ENCODE results near the gene ADCY10. TPM values are rescaled to one million over a fixed set of nuclear protein-coding genes. Genes with fewer than 3 reads are reported as not detected.
"Not testable (repeated sequence)": the region's sequence is repeated elsewhere in the genome, so short reads cannot be mapped to it uniquely, and the experiment has no call there.

ADCY10 gene
- polyA plus RNA-seq, 1 donor: 0.25 TPM

GRCh38 chr1:167808690-167809089 lies 105.2 kb downstream of the ADCY10 start:
- Histone ChIP-seq H3K36me3 (ENCODE audit: control insufficient read depth, insufficient read depth, low read length) (no peaks in the 10 kb centered on the region), H3K27me3 (ENCODE audit: control insufficient read depth, insufficient read depth, low read length) (no peaks in the 10 kb centered on the region), H3K4me1 (ENCODE audit: control insufficient read depth, insufficient read depth, low read length) (peaks cover 10% of the 10 kb centered on the region), H3K27ac (ENCODE audit: low read length) (no peak overlapping the region), H3K4me3 (ENCODE audit: low read length) (no peak overlapping the region), H3K9me3 (ENCODE audit: control insufficient read depth, low read depth, low read length) (peaks cover 13% of the 10 kb centered on the region)
- no peak for DNase-seq
- 100% methylated on average over 1 of the region's 3 CpGs for WGBS (ENCODE audit: insufficient coverage, low lambda C conversion rate)

- Histone ChIP-seq H3K4me3 (ENCODE audit: low read length) (no peak overlapping the region), H3K9me3 (ENCODE audit: control insufficient read depth, low read depth, low read length) (peaks cover 13% of the 10 kb centered on the region), H3K36me3 (ENCODE audit: control insufficient read depth, insufficient read depth, low read length) (no peaks in the 10 kb centered on the region), H3K4me1 (ENCODE audit: control insufficient read depth, insufficient read depth, low read length) (peaks cover 10% of the 10 kb centered on the region), H3K27me3 (ENCODE audit: control insufficient read depth, insufficient read depth, low read length) (no peaks in the 10 kb centered on the region), H3K27ac (ENCODE audit: low read length) (no peak overlapping the region)
- DNase-seq: no peak
- 90% methylated on average over 2 of the region's 3 CpGs for WGBS (ENCODE audit: insufficient coverage, low lambda C conversion rate)
Observed at GRCh38 chr1:167808104-167808503, 105.8 kb downstream of the ADCY10 start.

- H3K36me3 ChIP-seq (ENCODE audit: control insufficient read depth, insufficient read depth, low read length); H3K27ac ChIP-seq (ENCODE audit: low read length); H3K4me3 ChIP-seq (ENCODE audit: low read length); DNase-seq; H3K27me3 ChIP-seq (ENCODE audit: control insufficient read depth, insufficient read depth, low read length); H3K4me1 ChIP-seq (ENCODE audit: control insufficient read depth, insufficient read depth, low read length): not testable (repeated sequence)
- H3K9me3 ChIP-seq (ENCODE audit: control insufficient read depth, low read depth, low read length): peaks cover 13% of the 10 kb centered on the region
- no CpG with 5 or more reads among the region's 12 CpGs for WGBS (ENCODE audit: insufficient coverage, low lambda C conversion rate)
Observed at GRCh38 chr1:167806676-167807075, 107.3 kb downstream of the ADCY10 start.

DNA sequence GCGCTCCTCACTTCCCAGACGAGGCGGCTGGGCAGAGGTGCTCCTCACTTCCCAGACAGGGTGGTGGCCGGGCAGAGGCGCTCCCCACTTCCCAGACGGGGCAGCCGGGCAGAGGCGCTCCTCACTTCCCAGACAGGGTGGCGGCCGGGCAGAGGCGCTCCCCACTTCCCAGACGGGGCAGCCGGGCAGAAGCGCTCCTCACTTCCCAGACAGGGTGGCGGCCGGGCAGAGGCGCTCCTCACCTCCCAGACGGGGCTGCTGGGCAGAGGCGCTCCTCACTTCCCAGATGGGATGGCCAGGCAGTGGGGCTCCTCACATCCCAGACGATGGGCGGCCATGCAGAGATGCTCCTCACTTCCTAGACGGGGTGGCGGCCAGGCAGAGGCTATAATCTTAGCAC lies 107.7 kb downstream of the ADCY10 start:
- no CpG with 5 or more reads among the region's 23 CpGs for WGBS (ENCODE audit: insufficient coverage, low lambda C conversion rate)
- not testable (repeated sequence) for DNase-seq; H3K27me3 ChIP-seq (ENCODE audit: control insufficient read depth, insufficient read depth, low read length); H3K36me3 ChIP-seq (ENCODE audit: control insufficient read depth, insufficient read depth, low read length); H3K27ac ChIP-seq (ENCODE audit: low read length); H3K4me1 ChIP-seq (ENCODE audit: control insufficient read depth, insufficient read depth, low read length); H3K4me3 ChIP-seq (ENCODE audit: low read length)
- peaks cover 13% of the 10 kb centered on the region for H3K9me3 ChIP-seq (ENCODE audit: control insufficient read depth, low read depth, low read length)

- DNase-seq: no peak
- Histone ChIP-seq H3K27ac (ENCODE audit: low read length) (no peak overlapping the region), H3K4me1 (ENCODE audit: control insufficient read depth, insufficient read depth, low read length) (peaks cover 10% of the 10 kb centered on the region), H3K36me3 (ENCODE audit: control insufficient read depth, insufficient read depth, low read length) (no peaks in the 10 kb centered on the region), H3K9me3 (ENCODE audit: control insufficient read depth, low read depth, low read length) (peaks cover 13% of the 10 kb centered on the region), H3K27me3 (ENCODE audit: control insufficient read depth, insufficient read depth, low read length) (no peaks in the 10 kb centered on the region), H3K4me3 (ENCODE audit: low read length) (no peak overlapping the region)
- 93% methylated on average over 2 of the region's 4 CpGs for WGBS (ENCODE audit: insufficient coverage, low lambda C conversion rate)
Observed at GRCh38 chr1:167805041-167805556, 108.8 kb downstream of the ADCY10 start.

GRCh38 chr1:167803358-167804207 lies 110.4 kb downstream of the ADCY10 start:
- Histone ChIP-seq H3K9me3 (ENCODE audit: control insufficient read depth, low read depth, low read length) (peaks cover 13% of the 10 kb centered on the region), H3K4me1 (ENCODE audit: control insufficient read depth, insufficient read depth, low read length) (peaks cover 22% of the 10 kb centered on the region), H3K27me3 (ENCODE audit: control insufficient read depth, insufficient read depth, low read length) (no peaks in the 10 kb centered on the region), H3K4me3 (ENCODE audit: low read length) (no peak overlapping the region), H3K36me3 (ENCODE audit: control insufficient read depth, insufficient read depth, low read length) (no peaks in the 10 kb centered on the region), H3K27ac (ENCODE audit: low read length) (no peak overlapping the region)
- DNase-seq: peak; percentile 88 to 90
- no CpG with 5 or more reads among the region's 12 CpGs for WGBS (ENCODE audit: insufficient coverage, low lambda C conversion rate)

- H3K27ac ChIP-seq (ENCODE audit: low read length): no peak overlapping the region
- peaks cover 22% of the 10 kb centered on the region for H3K4me1 ChIP-seq (ENCODE audit: control insufficient read depth, insufficient read depth, low read length)
- no peak overlapping the region for H3K4me3 ChIP-seq (ENCODE audit: low read length)
- peaks cover 13% of the 10 kb centered on the region for H3K9me3 ChIP-seq (ENCODE audit: control insufficient read depth, low read depth, low read length)
- H3K27me3 ChIP-seq (ENCODE audit: control insufficient read depth, insufficient read depth, low read length): no peaks in the 10 kb centered on the region
- DNase-seq: no peak
- no peaks in the 10 kb centered on the region for H3K36me3 ChIP-seq (ENCODE audit: control insufficient read depth, insufficient read depth, low read length)
- no CpG with 5 or more reads among the region's 4 CpGs for WGBS (ENCODE audit: insufficient coverage, low lambda C conversion rate)
Observed at GRCh38 chr1:167802235-167802634, 111.7 kb downstream of the ADCY10 start.

GRCh38 chr1:167800251-167800650 lies 113.7 kb downstream of the ADCY10 start:
- no peak overlapping the region for H3K27ac ChIP-seq (ENCODE audit: low read length)
- no peaks in the 10 kb centered on the region for H3K9me3 ChIP-seq (ENCODE audit: control insufficient read depth, low read depth, low read length)
- no peak overlapping the region for H3K4me3 ChIP-seq (ENCODE audit: low read length)
- no peaks in the 10 kb centered on the region for H3K27me3 ChIP-seq (ENCODE audit: control insufficient read depth, insufficient read depth, low read length)
- peaks cover 22% of the 10 kb centered on the region for H3K4me1 ChIP-seq (ENCODE audit: control insufficient read depth, insufficient read depth, low read length)
- DNase-seq: no peak
- H3K36me3 ChIP-seq (ENCODE audit: control insufficient read depth, insufficient read depth, low read length): peaks cover 3% of the 10 kb centered on the region
- WGBS (ENCODE audit: insufficient coverage, low lambda C conversion rate): no CpG with 5 or more reads among the region's 3 CpGs

DNA sequence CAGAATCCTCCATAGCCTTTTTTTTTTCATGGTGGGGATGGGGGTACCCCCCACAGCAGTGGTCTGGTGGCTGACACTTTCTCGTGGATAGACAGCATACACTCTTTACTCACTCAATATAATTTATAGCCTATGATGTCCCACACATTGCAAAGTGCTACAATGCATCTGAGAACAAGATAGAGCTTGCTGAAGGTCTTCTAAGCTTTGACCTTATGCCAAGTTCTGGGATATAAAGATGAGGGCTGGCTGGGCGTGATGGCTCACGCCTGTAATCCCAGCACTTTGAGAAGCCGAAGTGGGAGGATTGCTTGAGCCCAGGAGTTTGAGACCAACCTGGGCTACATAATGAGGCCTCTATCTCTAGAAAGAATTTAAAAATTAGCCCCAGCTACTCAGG lies 114.2 kb downstream of the ADCY10 start:
- DNase-seq: no peak
- H3K36me3 ChIP-seq (ENCODE audit: control insufficient read depth, insufficient read depth, low read length): peaks cover 3% of the 10 kb centered on the region
- WGBS (ENCODE audit: insufficient coverage, low lambda C conversion rate): no CpG with 5 or more reads among the region's 4 CpGs
- H3K4me1 ChIP-seq (ENCODE audit: control insufficient read depth, insufficient read depth, low read length): peaks cover 22% of the 10 kb centered on the region
- H3K27ac ChIP-seq (ENCODE audit: low read length): no peak overlapping the region
- no peaks in the 10 kb centered on the region for H3K27me3 ChIP-seq (ENCODE audit: control insufficient read depth, insufficient read depth, low read length)
- no peaks in the 10 kb centered on the region for H3K9me3 ChIP-seq (ENCODE audit: control insufficient read depth, low read depth, low read length)
- no peak overlapping the region for H3K4me3 ChIP-seq (ENCODE audit: low read length)

DNA sequence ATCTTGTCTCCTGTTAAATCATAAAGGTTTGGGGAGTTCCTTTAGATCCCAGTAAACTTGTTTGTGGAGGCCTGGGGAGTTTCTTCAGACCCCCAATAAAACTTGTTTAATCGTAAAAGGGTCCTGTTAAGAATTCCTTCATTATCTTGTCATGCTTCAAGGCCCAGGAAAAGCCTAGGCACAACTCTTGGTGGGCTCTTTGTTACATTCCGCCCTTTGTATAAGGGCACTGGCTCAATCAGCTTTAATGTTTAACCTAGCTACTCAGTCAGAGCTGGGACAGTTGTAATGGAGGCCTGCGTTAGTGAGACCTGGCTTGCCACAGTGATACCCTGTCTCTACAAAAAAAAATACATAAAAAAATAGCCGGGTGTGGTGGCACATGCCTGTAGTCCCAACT lies 115.0 kb downstream of the ADCY10 start:
- WGBS (ENCODE audit: insufficient coverage, low lambda C conversion rate): no CpG with 5 or more reads among the region's 4 CpGs
- H3K9me3 ChIP-seq (ENCODE audit: control insufficient read depth, low read depth, low read length): no peaks in the 10 kb centered on the region
- peak; percentile 7 to 42 for DNase-seq
- peaks cover 15% of the 10 kb centered on the region for H3K4me1 ChIP-seq (ENCODE audit: control insufficient read depth, insufficient read depth, low read length)
- no peaks in the 10 kb centered on the region for H3K27me3 ChIP-seq (ENCODE audit: control insufficient read depth, insufficient read depth, low read length)
- H3K27ac ChIP-seq (ENCODE audit: low read length): peak overlapping the region; percentile 28
- peaks cover 3% of the 10 kb centered on the region for H3K36me3 ChIP-seq (ENCODE audit: control insufficient read depth, insufficient read depth, low read length)
- H3K4me3 ChIP-seq (ENCODE audit: low read length): no peak overlapping the region

DNA sequence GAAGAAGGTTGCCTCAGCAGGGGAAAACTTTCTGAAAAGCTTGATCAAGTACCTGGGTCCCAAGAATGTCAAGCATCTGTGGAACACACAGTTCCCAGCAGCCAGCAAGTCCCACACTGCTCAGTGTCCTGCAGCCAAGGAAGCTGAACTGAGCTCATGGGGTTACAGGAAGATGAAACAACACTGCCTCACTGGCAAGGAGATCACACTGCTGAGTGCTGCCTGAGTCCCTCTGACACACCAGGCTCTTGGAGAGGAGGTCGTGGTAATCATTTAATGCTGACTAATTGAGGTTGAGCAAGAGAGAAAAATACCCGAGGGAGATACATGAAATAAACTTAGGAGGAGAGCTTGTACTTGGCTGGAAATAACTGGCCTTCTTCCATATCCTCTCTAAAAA lies 116.9 kb downstream of the ADCY10 start:
- Histone ChIP-seq H3K4me1 (ENCODE audit: control insufficient read depth, insufficient read depth, low read length) (peaks cover 13% of the 10 kb centered on the region), H3K36me3 (ENCODE audit: control insufficient read depth, insufficient read depth, low read length) (peaks cover 3% of the 10 kb centered on the region), H3K27me3 (ENCODE audit: control insufficient read depth, insufficient read depth, low read length) (no peaks in the 10 kb centered on the region), H3K4me3 (ENCODE audit: low read length) (no peak overlapping the region), H3K9me3 (ENCODE audit: control insufficient read depth, low read depth, low read length) (no peaks in the 10 kb centered on the region), H3K27ac (ENCODE audit: low read length) (no peak overlapping the region)
- peak; percentile 37 to 56 for DNase-seq
- 0% methylated on average over 1 of the region's 2 CpGs for WGBS (ENCODE audit: insufficient coverage, low lambda C conversion rate)
